Measurements from ENCODE around the gene HSF4. TPM values are rescaled to one million over a fixed set of nuclear protein-coding genes. Genes with fewer than 3 reads are reported as not detected.

The HSF4 gene
- total RNA-seq, 1 donor from 2014 or later, result 29.3 TPM

- no peak for DNase-seq (ENCODE audit: low read depth)
These were observed 855 bp downstream of the HSF4 start for GRCh38 chr16:67165121-67166078.

GRCh38 chr16:67166110-67166547 lies 1.6 kb downstream of the HSF4 start:
- DNase-seq (ENCODE audit: low read depth), result no peak

GRCh38 chr16:67166598-67167168 lies 2.1 kb downstream of the HSF4 start:
- no peak for DNase-seq (ENCODE audit: low read depth)

GRCh38 chr16:67167588-67167987 lies 3.0 kb downstream of the HSF4 start:
- no peak for DNase-seq (ENCODE audit: low read depth)

GRCh38 chr16:67169011-67169451 lies 4.5 kb downstream of the HSF4 start:
- no peak for DNase-seq (ENCODE audit: low read depth)

GRCh38 chr16:67169642-67170167 lies 5.2 kb downstream of the HSF4 start:
- DNase-seq (ENCODE audit: low read depth), result peak; percentile 56

GRCh38 chr16:67170168-67170948 lies 5.8 kb downstream of the HSF4 start, which contains the start of gene NOL3:
Gene NOL3 (plus strand): TSS chr16:67170538.
- DNase-seq (ENCODE audit: low read depth), result peak; percentile 93

GRCh38 chr16:67170949-67171649 lies 6.6 kb downstream of the HSF4 start:
- DNase-seq (ENCODE audit: low read depth), result no peak

GRCh38 chr16:67173323-67173722 lies 8.8 kb downstream of the HSF4 start:
- DNase-seq (ENCODE audit: low read depth), result no peak

- DNase-seq (ENCODE audit: low read depth), result peak; percentile 93
These were observed 9.5 kb downstream of the HSF4 start for GRCh38 chr16:67173808-67174705.

GRCh38 chr16:67174706-67175231 lies 10.2 kb downstream of the HSF4 start:
- DNase-seq (ENCODE audit: low read depth), result no peak

GRCh38 chr16:67176662-67177061 lies 12.1 kb downstream of the HSF4 start:
- DNase-seq (ENCODE audit: low read depth), result no peak

- no peak for DNase-seq (ENCODE audit: low read depth)
These were observed 13.5 kb downstream of the HSF4 start for GRCh38 chr16:67177743-67178699.

GRCh38 chr16:67179421-67180080 lies 15.0 kb downstream of the HSF4 start:
- no peak for DNase-seq (ENCODE audit: low read depth)

GRCh38 chr16:67180166-67180565 lies 15.6 kb downstream of the HSF4 start:
- DNase-seq (ENCODE audit: low read depth), result no peak

- peak; percentile 68 for DNase-seq (ENCODE audit: low read depth)
These were observed 16.8 kb downstream of the HSF4 start for GRCh38 chr16:67181346-67181745.

- no peak for DNase-seq (ENCODE audit: low read depth)
These were observed 17.7 kb downstream of the HSF4 start for GRCh38 chr16:67182288-67182687.

GRCh38 chr16:67183284-67183626 lies 18.7 kb downstream of the HSF4 start:
- no peak for DNase-seq (ENCODE audit: low read depth)
